Trophoblast cell (in vitro differentiated cells and primary cell): Measurements from ENCODE around the gene KCNH8.
A peak's percentile ranks its signal among the peaks of the same experiment; 100 is the strongest.

ENCODE experiments used
- DNase-seq, 2 donors: peaks; one replicate each; pipeline ENCODE4 v3.0.0-alpha.2; 2016
- H2AFZ ChIP-seq: 2 replicates; pipeline ENCODE4 v1.6.1; 2013; ENCODE audit warnings: low read length, moderate library complexity, mild to moderate bottlenecking; ENCODE audit not compliant: insufficient read depth, poor library complexity
- H2AK5ac ChIP-seq: 2 replicates; pipeline ENCODE4 v1.6.1; 2013; ENCODE audit warnings: mild to moderate bottlenecking, low read length
- H2BK120ac ChIP-seq: 2 replicates; pipeline ENCODE4 v1.6.1; 2013; ENCODE audit warnings: low read length, mild to moderate bottlenecking, moderate library complexity; ENCODE audit not compliant: insufficient read depth, poor library complexity
- H2BK12ac ChIP-seq: 2 replicates; pipeline ENCODE4 v1.6.1; 2013; ENCODE audit warnings: mild to moderate bottlenecking, low read length, moderate library complexity
- H2BK5ac ChIP-seq: 2 replicates; pipeline ENCODE4 v1.6.1; 2013; ENCODE audit warnings: low read length, low read depth, moderate library complexity, mild to moderate bottlenecking; ENCODE audit not compliant: poor library complexity
- H3K14ac ChIP-seq: 2 replicates; pipeline ENCODE4 v1.6.1; 2013; ENCODE audit warnings: mild to moderate bottlenecking, low read length
- H3K18ac ChIP-seq: 2 replicates; pipeline ENCODE4 v1.6.1; 2013; ENCODE audit warnings: mild to moderate bottlenecking, low read length
- H3K23ac ChIP-seq: 2 replicates; pipeline ENCODE4 v1.6.1; 2013; ENCODE audit warnings: low read length
- H3K27ac ChIP-seq: 2 replicates; pipeline ENCODE4 v1.5.1; 2013; ENCODE audit warnings: low read depth, mild to moderate bottlenecking, inconsistent platforms, low read length, moderate library complexity
- H3K27me3 ChIP-seq: 2 replicates; pipeline ENCODE4 v1.6.1; 2013; ENCODE audit warnings: inconsistent platforms, mild to moderate bottlenecking, low read length, moderate library complexity; ENCODE audit not compliant: insufficient read depth
- H3K36me3 ChIP-seq, 2 experiments: 1 replicate in 1 of 2; 2 replicates in 1 of 2; pipeline ENCODE4 v1.6.1; 2013; ENCODE audit warnings: low read length in 2 of 2, mild to moderate bottlenecking in 2 of 2, moderate library complexity in 1 of 2; ENCODE audit not compliant: insufficient read depth in 2 of 2, control insufficient read depth in 1 of 2
- H3K4ac ChIP-seq: 2 replicates; pipeline ENCODE4 v1.6.1; 2013; ENCODE audit warnings: low read depth, mild to moderate bottlenecking, low read length, moderate library complexity
- H3K4me1 ChIP-seq, 2 experiments: 1 replicate in 1 of 2; 2 replicates in 1 of 2; pipeline ENCODE4 v1.6.1; 2013; ENCODE audit warnings: low read length in 2 of 2, mild to moderate bottlenecking in 2 of 2, moderate library complexity in 1 of 2; ENCODE audit not compliant: insufficient read depth in 2 of 2, control insufficient read depth in 1 of 2
- H3K4me2 ChIP-seq: 2 replicates; pipeline ENCODE4 v1.6.1; 2013; ENCODE audit warnings: inconsistent platforms, mild to moderate bottlenecking, low read length, moderate library complexity
- H3K4me3 ChIP-seq: 2 replicates; pipeline ENCODE4 v1.5.1; 2013; ENCODE audit warnings: mild to moderate bottlenecking, low read depth, low read length, inconsistent platforms
- H3K79me1 ChIP-seq: one replicate; pipeline ENCODE4 v1.6.1; 2013; ENCODE audit warnings: low read length
- H3K79me2 ChIP-seq: 2 replicates; pipeline ENCODE4 v1.6.1; 2013; ENCODE audit warnings: low read length, mild to moderate bottlenecking; ENCODE audit not compliant: control insufficient read depth, insufficient read depth, poor library complexity
- H3K9ac ChIP-seq: 2 replicates; pipeline ENCODE4 v1.6.1; 2013; ENCODE audit warnings: mild to moderate bottlenecking, low read length
- H3K9me3 ChIP-seq: 2 replicates; pipeline ENCODE4 v1.6.1; 2013; ENCODE audit warnings: low read depth, mild to moderate bottlenecking, control low read depth, inconsistent platforms, low read length; ENCODE audit not compliant: insufficient read depth
- H4K12ac ChIP-seq: 2 replicates; pipeline ENCODE4 v1.6.1; 2013; ENCODE audit warnings: low read depth, mild to moderate bottlenecking, low read length, moderate library complexity
- H4K8ac ChIP-seq: 2 replicates; pipeline ENCODE4 v1.6.1; 2013; ENCODE audit warnings: low read depth, mild to moderate bottlenecking, low read length, moderate library complexity
- H4K91ac ChIP-seq: one replicate; pipeline ENCODE4 v1.6.1; 2013; ENCODE audit warnings: low read depth, mild to moderate bottlenecking, low read length, moderate library complexity
- WGBS: extraction: QIAGEN DNeasy Blood & Tissue Kit; methylation state at CpG from one replicate; pipeline ENCODE4 v1.1.7; 2013; ENCODE audit warnings: missing lambda C conversion rate; ENCODE audit not compliant: insufficient read length, insufficient coverage; ENCODE audit errors: extremely low coverage; 5-methylcytosine and 5-hydroxymethylcytosine counted together

The KCNH8 gene

DNA sequence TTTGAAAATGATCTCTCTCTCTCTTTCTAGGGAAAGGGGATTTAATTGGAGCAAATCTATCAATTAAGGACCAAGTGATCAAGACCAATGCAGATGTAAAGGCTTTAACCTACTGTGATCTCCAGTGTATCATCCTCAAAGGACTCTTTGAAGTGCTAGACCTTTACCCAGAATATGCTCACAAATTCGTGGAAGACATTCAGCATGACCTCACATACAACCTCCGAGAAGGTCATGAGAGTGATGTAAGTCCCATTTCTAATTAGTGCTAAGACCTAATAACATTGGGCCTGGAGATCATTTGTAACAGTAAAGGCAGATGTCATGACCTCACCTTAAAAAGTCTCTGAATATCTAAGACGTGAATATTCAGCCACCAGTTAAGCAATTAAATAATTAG is 308.4 kb downstream of the KCNH8 start:
- H3K79me1 ChIP-seq, result no peaks in the 10 kb centered on the region
- no peak overlapping the region for H3K4me3 ChIP-seq
- no peaks in the 10 kb centered on the region for H3K36me3 ChIP-seq
- H2BK12ac ChIP-seq, result no peak overlapping the region
- WGBS, result no CpG with 5 or more reads among the region's 3 CpGs
- no peak overlapping the region for H2BK5ac ChIP-seq
- no peak overlapping the region for H3K18ac ChIP-seq
- no peak for DNase-seq
- H3K9me3 ChIP-seq, result no peaks in the 10 kb centered on the region
- no peak overlapping the region for H4K12ac ChIP-seq
- no peak overlapping the region for H2AK5ac ChIP-seq
- no peaks in the 10 kb centered on the region for H3K79me2 ChIP-seq
- no peak overlapping the region for H2BK120ac ChIP-seq
- H4K8ac ChIP-seq, result no peak overlapping the region
- no peak overlapping the region for H2AFZ ChIP-seq
- H3K4me1 ChIP-seq, result no peaks in the 10 kb centered on the region
- H3K4me2 ChIP-seq, result no peak overlapping the region
- no peak overlapping the region for H3K4ac ChIP-seq
- H3K23ac ChIP-seq, result no peak overlapping the region
- no peak overlapping the region for H3K9ac ChIP-seq
- H3K27me3 ChIP-seq, result no peaks in the 10 kb centered on the region
- no peak overlapping the region for H4K91ac ChIP-seq
- no peak overlapping the region for H3K14ac ChIP-seq
- H3K27ac ChIP-seq, result no peak overlapping the region

DNA sequence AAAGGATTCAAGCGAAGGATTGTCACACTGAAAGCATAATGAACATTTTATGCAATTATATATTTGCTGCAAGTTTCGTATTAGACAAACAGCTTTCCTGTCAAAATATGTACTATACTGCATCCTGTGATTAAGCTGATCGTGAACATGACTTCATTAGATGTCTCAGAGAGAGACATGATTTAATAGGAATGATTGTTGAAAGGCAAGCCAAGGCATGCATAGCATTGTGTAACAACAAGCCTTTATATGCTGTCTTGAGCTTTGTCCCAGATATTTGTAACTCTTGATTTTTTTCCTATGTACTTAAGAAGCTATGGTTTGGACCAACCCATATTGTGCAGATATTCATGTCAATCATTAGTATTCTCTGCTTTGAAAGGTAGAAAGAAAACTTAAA is 309.1 kb downstream of the KCNH8 start:
- no peaks in the 10 kb centered on the region for H3K9me3 ChIP-seq
- H2AK5ac ChIP-seq, result no peak overlapping the region
- no peak overlapping the region for H3K4me3 ChIP-seq
- H2BK5ac ChIP-seq, result no peak overlapping the region
- no peak overlapping the region for H2AFZ ChIP-seq
- WGBS, result no CpG with 5 or more reads among the region's 3 CpGs
- H3K9ac ChIP-seq, result no peak overlapping the region
- no peak overlapping the region for H3K4me2 ChIP-seq
- no peaks in the 10 kb centered on the region for H3K36me3 ChIP-seq
- H3K27ac ChIP-seq, result no peak overlapping the region
- H2BK120ac ChIP-seq, result no peak overlapping the region
- no peaks in the 10 kb centered on the region for H3K4me1 ChIP-seq
- H3K4ac ChIP-seq, result no peak overlapping the region
- no peak overlapping the region for H3K23ac ChIP-seq
- no peak overlapping the region for H4K91ac ChIP-seq
- H3K14ac ChIP-seq, result no peak overlapping the region
- no peak overlapping the region for H3K18ac ChIP-seq
- no peak overlapping the region for H4K12ac ChIP-seq
- no peak overlapping the region for H4K8ac ChIP-seq
- H2BK12ac ChIP-seq, result no peak overlapping the region
- H3K79me1 ChIP-seq, result no peaks in the 10 kb centered on the region
- no peaks in the 10 kb centered on the region for H3K79me2 ChIP-seq
- no peaks in the 10 kb centered on the region for H3K27me3 ChIP-seq
- peak in 1 of 2 donors; percentile 16 for DNase-seq

DNA sequence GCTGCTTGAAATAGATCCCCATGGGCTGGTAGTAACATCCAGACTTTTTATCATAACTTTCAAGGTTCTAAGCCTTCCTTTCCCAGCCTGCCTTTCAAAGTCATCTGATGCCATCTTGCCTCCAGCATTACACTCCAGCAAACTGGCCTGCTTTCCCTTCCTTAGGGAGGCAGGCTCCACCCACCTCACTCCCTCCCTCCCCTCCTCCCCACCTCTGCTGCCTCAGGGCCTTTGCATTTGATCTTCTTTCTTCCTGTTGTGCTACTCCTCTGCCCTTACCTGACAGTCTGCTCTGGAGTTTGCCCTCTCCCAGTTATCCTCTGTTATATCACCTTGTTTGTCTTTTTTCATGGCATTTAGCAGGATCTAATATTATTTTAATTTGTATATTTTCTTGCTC is 319.5 kb downstream of the KCNH8 start:
- no peak overlapping the region for H3K27ac ChIP-seq
- no peak overlapping the region for H2BK12ac ChIP-seq
- H2AK5ac ChIP-seq, result no peak overlapping the region
- H3K4me3 ChIP-seq, result no peak overlapping the region
- H3K9me3 ChIP-seq, result no peaks in the 10 kb centered on the region
- peak; percentile 12 to 24 for DNase-seq
- no peaks in the 10 kb centered on the region for H3K4me1 ChIP-seq
- no peak overlapping the region for H3K9ac ChIP-seq
- no peak overlapping the region for H2BK5ac ChIP-seq
- H3K4me2 ChIP-seq, result no peak overlapping the region
- H3K14ac ChIP-seq, result no peak overlapping the region
- H3K23ac ChIP-seq, result no peak overlapping the region
- H3K79me1 ChIP-seq, result no peaks in the 10 kb centered on the region
- no peak overlapping the region for H4K8ac ChIP-seq
- no peaks in the 10 kb centered on the region for H3K36me3 ChIP-seq
- H2BK120ac ChIP-seq, result no peak overlapping the region
- H3K79me2 ChIP-seq, result no peaks in the 10 kb centered on the region
- no peak overlapping the region for H4K12ac ChIP-seq
- no peaks in the 10 kb centered on the region for H3K27me3 ChIP-seq
- no peak overlapping the region for H3K4ac ChIP-seq
- H3K18ac ChIP-seq, result no peak overlapping the region
- H4K91ac ChIP-seq, result no peak overlapping the region
- no peak overlapping the region for H2AFZ ChIP-seq

DNA sequence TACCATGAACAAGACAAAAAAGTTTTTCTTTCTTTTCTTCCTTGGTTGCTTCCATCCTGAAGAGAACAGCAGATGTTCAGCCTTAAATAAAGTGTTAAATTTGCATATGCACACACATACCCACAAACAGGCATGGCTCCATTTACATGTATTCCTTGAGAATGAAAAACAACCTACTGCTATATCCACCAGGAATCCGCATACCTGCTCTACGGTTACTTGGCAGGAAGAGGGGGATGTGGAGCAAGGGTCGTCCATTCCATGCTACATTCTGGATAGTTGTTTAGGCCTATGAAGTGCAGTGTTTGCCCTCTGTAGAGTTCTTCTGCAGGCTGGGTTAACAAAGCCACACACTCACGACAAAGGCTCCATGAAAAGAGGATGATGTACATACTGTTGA is 322.8 kb downstream of the KCNH8 start:
- no peak for DNase-seq
- Histone ChIP-seq H3K79me2 (no peaks in the 10 kb centered on the region), H3K36me3 (no peaks in the 10 kb centered on the region), H3K79me1 (no peaks in the 10 kb centered on the region), H3K27ac (no peak overlapping the region), H3K4me2 (no peak overlapping the region), H2BK120ac (no peak overlapping the region), H2BK12ac (no peak overlapping the region), H4K12ac (no peak overlapping the region), H3K9ac (no peak overlapping the region), H3K9me3 (no peaks in the 10 kb centered on the region), H3K18ac (no peak overlapping the region), H2BK5ac (no peak overlapping the region), H3K4me3 (no peak overlapping the region), H3K23ac (no peak overlapping the region), H3K4ac (no peak overlapping the region), H3K4me1 (no peaks in the 10 kb centered on the region), H4K8ac (no peak overlapping the region), H2AK5ac (no peak overlapping the region), H2AFZ (no peak overlapping the region), H3K27me3 (no peaks in the 10 kb centered on the region), H4K91ac (no peak overlapping the region), H3K14ac (no peak overlapping the region)
- no CpG with 5 or more reads among the region's 4 CpGs for WGBS
